Retinal pigment epithelial cell (primary cell): Measurements from ENCODE around the gene EYS.
A peak's percentile ranks its signal among the peaks of the same experiment; 100 is the strongest.
"Not testable (repeated sequence)": the region's sequence is repeated elsewhere in the genome, so short reads cannot be mapped to it uniquely, and the experiment has no call there.

Experiments
- DNase-seq: peaks from one replicate; pipeline ENCODE4 v3.0.0-alpha.2; 2010; ENCODE audit warnings: low read depth
- H3K4me3 ChIP-seq: 2 replicates; pipeline ENCODE4 v1.5.1; 2011; ENCODE audit warnings: mild to moderate bottlenecking, low read length, control low read depth, moderate library complexity
- CTCF ChIP-seq: conservative IDR thresholded peaks from 2 replicates; pipeline ENCODE4 v1.5.1; 2011; ENCODE audit warnings: low read depth, low read length, control low read depth, inconsistent platforms

Gene EYS

GRCh38 chr6:64034910-64035655 is 1671.9 kb downstream of the EYS start:
- DNase-seq, result no peak
- TF ChIP-seq CTCF, result no peak
- H3K4me3 ChIP-seq, result no peak overlapping the region

DNA sequence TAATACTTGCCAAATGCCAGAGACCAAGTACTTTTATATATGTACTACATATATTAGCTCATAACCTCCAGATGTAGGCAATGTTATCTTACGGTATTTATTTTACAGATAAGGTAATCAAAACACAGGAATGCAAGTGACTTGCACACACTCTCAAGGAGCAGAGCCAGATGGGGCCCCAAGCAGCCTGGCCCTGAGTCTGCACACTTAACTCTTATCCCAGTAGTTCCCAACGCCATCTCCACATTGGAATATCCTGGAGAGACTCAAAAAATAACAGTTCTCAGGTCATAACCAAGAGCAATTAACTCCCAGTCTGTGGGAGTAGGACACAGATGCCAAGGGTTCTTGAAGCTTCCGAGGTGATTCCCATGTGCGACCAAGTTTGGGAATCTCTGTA is 1672.7 kb downstream of the EYS start:
- TF ChIP-seq CTCF, result no peak
- no peak for DNase-seq
- no peak overlapping the region for H3K4me3 ChIP-seq

DNA sequence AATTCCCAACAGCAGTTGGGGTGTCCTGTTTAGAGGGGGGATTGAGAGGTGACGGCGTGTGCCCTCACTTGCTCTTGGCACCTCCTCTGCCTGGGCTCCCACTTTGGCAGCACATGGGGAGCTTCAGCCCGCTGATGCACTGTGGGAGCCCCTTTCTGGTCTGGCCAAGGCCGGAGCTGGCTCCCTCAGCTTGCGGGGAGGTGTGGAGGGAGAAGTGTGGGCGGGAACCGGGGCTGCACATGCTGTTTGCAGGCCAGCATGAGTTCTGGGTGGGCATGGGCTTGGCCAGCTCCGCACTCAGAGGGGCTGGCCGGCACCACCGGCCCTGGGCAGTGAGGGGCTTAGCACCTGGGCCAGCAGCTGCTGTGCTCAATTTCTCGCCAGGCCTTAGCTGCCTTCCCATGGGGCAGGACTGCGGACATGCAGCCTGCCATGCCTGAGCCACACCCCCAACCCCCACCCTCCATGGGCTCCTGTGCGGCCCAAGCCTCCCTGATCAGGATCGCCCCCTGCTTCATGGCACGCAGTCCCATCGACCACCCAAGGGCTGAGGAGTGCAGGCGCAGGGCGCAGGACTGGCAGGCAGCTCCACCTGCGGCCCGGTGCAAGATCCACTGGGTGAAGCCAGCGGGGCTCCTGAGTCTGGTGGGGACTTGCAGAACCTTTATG is 1675.9 kb downstream of the EYS start:
- H3K4me3 ChIP-seq, DNase-seq: not testable (repeated sequence)

GRCh38 chr6:64023693-64024092 is 1683.3 kb downstream of the EYS start:
- no peak for DNase-seq
- TF ChIP-seq CTCF, result no peak
- H3K4me3 ChIP-seq, result no peak overlapping the region

DNA sequence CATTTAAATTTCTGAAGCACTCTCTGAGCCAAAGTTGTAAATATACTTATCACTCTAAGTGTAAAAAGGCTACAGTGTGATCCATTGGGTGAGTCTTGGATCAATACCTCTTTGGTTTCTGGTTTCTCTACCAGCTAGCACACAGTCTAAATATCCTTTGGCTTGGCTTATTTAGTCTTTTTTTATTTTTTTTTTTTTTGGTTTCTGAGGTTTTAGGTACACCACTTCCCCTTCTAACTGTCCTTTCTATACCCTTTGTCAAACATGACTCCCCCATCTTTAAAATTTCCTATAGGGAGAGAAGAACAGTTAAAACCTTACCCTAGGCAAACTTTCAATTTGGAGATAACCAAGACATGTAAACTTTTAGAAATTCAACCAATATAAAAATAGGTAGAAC is 1692.4 kb downstream of the EYS start:
- no peak for TF ChIP-seq CTCF
- no peak overlapping the region for H3K4me3 ChIP-seq
- no peak for DNase-seq

DNA sequence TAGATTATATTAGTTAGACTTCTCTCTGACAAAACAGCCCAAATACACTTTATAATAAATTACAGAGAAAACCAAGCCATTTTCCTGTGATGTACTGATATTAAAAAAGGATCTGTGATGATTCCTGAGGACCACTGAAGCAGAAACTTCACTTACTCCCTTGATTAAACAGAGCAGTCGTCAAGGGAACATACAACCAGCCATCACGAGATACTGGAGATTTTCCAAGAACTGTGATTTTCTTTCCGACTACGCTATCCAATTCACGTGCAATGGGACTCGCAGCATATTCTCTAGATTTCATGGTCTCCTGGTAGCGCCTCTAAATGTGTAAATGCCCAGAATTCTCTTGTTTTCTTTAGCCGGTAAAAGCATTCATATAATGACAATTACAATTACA is 1694.0 kb downstream of the EYS start:
- peak; percentile 82 for DNase-seq
- H3K4me3 ChIP-seq, result peak overlapping the region; percentile 27
- TF ChIP-seq CTCF, result no peak

DNA sequence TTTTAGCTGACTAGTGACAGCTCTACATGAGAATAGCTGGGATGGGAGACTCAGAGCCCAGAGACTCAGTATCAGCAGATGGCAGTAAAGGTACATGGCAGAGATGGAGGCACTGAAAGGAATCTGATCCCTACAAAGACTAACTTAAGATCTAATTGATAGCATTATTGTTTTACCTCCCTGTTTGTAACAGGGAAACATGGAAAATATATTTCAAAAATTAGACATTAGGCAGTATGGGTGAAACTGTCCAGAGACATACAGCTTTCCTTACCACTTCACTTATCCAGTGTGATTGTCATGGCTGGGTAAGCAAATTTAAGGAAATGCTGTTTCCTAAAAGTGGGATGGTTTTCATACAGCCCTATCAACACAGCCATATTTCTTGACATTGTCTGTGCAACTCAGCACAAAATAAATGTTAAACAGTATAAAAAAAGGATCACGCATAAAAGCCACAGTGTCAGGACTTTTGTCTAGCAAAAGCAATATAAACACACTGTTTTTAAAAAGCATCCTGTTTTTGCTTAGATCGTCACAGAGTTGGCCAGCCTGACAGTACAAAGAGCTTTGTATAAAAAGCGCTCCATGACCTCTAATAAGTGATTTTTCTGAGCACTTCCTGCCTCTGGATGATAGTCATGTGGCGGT is 1694.5 kb downstream of the EYS start:
- H3K4me3 ChIP-seq, result peak overlapping the region; percentile 27
- DNase-seq, result peak; percentile 56
- TF ChIP-seq CTCF, result peak; percentile 96
